Hepatocyte (in vitro differentiated cells): Measurements from ENCODE around the gene C19orf38.

Experiments
- EZH2 ChIP-seq: fragments of 200-600 bp; sonication (generic); IDR thresholded peaks from 2 replicates; pipeline ENCODE4 v1.6.1; 2016; ENCODE audit warnings: antibody characterized with exemption, mild to moderate bottlenecking, borderline replicate concordance
- EZH2phosphoT487 ChIP-seq: fragments of 200-600 bp; sonication (generic); IDR thresholded peaks from one replicate; pipeline ENCODE4 v1.6.1; 2018; ENCODE audit warnings: antibody characterized with exemption, mild to moderate bottlenecking, low read depth, moderate library complexity; ENCODE audit not compliant: unreplicated experiment, severe bottlenecking
- TF ChIP-seq, protein P1 (sequence below): fragments of 200-600 bp; sonication (generic); IDR thresholded peaks from 2 replicates; pipeline ENCODE4 v1.5.1; 2016; ENCODE audit warnings: antibody characterized with exemption, mild to moderate bottlenecking; ENCODE audit not compliant: poor library complexity

DNA sequence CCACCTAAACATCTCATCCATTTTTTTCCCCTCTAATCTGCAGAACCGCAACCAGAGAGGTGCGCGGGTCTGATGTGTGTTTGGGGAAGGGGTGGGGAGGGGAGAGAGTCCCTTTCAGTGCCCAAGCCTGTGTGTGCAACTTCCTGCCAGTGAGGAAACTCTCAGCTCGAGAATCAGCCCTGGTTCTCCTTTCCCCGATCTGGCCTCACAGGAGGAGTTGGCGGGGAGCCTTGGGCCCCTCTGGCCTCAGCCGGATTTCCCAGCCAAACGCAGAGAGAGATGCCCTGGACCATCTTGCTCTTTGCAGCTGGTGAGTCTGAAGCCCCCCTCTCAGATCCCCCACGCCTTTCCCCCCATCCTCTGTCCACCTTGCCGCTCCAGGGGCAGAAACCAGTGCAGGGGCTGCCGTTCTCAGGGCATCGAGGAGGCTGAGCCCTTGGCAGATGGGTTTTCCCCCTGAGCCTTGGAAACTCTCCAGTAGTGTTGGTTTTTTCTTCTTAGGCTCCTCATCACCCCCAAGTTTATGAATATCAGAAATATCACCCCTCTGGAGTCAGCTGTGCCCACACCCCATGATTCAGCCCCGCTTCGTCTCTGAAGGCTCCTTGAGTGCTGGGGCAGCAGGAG is at the start of gene C19orf38:
- TF ChIP-seq, protein P1, sequence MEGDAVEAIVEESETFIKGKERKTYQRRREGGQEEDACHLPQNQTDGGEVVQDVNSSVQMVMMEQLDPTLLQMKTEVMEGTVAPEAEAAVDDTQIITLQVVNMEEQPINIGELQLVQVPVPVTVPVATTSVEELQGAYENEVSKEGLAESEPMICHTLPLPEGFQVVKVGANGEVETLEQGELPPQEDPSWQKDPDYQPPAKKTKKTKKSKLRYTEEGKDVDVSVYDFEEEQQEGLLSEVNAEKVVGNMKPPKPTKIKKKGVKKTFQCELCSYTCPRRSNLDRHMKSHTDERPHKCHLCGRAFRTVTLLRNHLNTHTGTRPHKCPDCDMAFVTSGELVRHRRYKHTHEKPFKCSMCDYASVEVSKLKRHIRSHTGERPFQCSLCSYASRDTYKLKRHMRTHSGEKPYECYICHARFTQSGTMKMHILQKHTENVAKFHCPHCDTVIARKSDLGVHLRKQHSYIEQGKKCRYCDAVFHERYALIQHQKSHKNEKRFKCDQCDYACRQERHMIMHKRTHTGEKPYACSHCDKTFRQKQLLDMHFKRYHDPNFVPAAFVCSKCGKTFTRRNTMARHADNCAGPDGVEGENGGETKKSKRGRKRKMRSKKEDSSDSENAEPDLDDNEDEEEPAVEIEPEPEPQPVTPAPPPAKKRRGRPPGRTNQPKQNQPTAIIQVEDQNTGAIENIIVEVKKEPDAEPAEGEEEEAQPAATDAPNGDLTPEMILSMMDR, result no peak
- TF ChIP-seq EZH2phosphoT487 (no peak), EZH2 (no peak)
